IgD-negative memory B cell (primary cell): Measurements from ENCODE around the gene PDE3A. TPM values are rescaled to one million over a fixed set of nuclear protein-coding genes. Genes with fewer than 3 reads are reported as not detected.

Experiments
- H3K27ac Mint-ChIP-seq, 3 donors: one replicate each; pipeline ENCODE4 v1.8.0; 2020 to 2022; ENCODE audit warnings: mild to moderate bottlenecking in 3 of 3, mixed read lengths in 3 of 3, moderate library complexity in 1 of 3
- H3K27me3 Mint-ChIP-seq: one replicate; pipeline ENCODE4 v1.8.0; 2021; ENCODE audit warnings: mixed read lengths
- H3K36me3 Mint-ChIP-seq: one replicate; pipeline ENCODE4 v1.8.0; 2020; ENCODE audit warnings: mild to moderate bottlenecking, mixed read lengths
- H3K4me1 Mint-ChIP-seq, 3 donors: one replicate each; pipeline ENCODE4 v1.8.0; 2020 to 2022; ENCODE audit warnings: mixed read lengths in 3 of 3, mild to moderate bottlenecking in 1 of 3
- H3K4me3 Mint-ChIP-seq, 4 donors: one replicate each; pipeline ENCODE4 v1.8.0; 2020 to 2022; ENCODE audit warnings: mild to moderate bottlenecking in 4 of 4, mixed read lengths in 4 of 4, moderate library complexity in 3 of 4
- H3K9me3 Mint-ChIP-seq, 3 donors: one replicate each; pipeline ENCODE4 v1.8.0; 2020 to 2021; ENCODE audit warnings: mixed read lengths in 3 of 3, mild to moderate bottlenecking in 1 of 3
- polyA plus RNA-seq: library from polyadenylated mRNA; unstranded; fragments of 300-500 nt; fragmentation: Illumina TruSeq; gene quantifications from one replicate; pipeline ENCODE4 v1.2.3, GENCODE V29; 2021

PDE3A gene
- polyA plus RNA-seq, 1 donor from 2014 or later, result not detected

GRCh38 chr12:20616093-20616492 is 247.8 kb downstream of the PDE3A start:
- Mint-ChIP-seq H3K27me3 (no peaks in the 10 kb centered on the region), H3K9me3 (peaks cover 0 to 1% (median 0%) of the 10 kb centered on the region in 3 donors), H3K36me3 (no peaks in the 10 kb centered on the region), H3K4me3 (no peak overlapping the region), H3K4me1 (no peaks in the 10 kb centered on the region), H3K27ac (no peak overlapping the region)

GRCh38 chr12:20620261-20620660 is 251.9 kb downstream of the PDE3A start:
- no peak overlapping the region for H3K27ac Mint-ChIP-seq
- H3K27me3 Mint-ChIP-seq, result no peaks in the 10 kb centered on the region
- peaks cover 0 to 5% (median 4%) of the 10 kb centered on the region in 3 donors for H3K9me3 Mint-ChIP-seq
- H3K4me3 Mint-ChIP-seq, result no peak overlapping the region
- no peaks in the 10 kb centered on the region for H3K36me3 Mint-ChIP-seq
- H3K4me1 Mint-ChIP-seq, result no peaks in the 10 kb centered on the region

GRCh38 chr12:20624718-20625117 is 256.4 kb downstream of the PDE3A start:
- Mint-ChIP-seq H3K27me3 (no peaks in the 10 kb centered on the region), H3K4me3 (no peak overlapping the region), H3K36me3 (no peaks in the 10 kb centered on the region), H3K4me1 (no peaks in the 10 kb centered on the region), H3K27ac (no peak overlapping the region), H3K9me3 (peaks cover 0 to 5% (median 4%) of the 10 kb centered on the region in 3 donors)

- Mint-ChIP-seq H3K27ac (no peak overlapping the region), H3K9me3 (peaks cover 0 to 5% (median 4%) of the 10 kb centered on the region in 3 donors), H3K4me1 (no peaks in the 10 kb centered on the region), H3K36me3 (no peaks in the 10 kb centered on the region), H3K27me3 (no peaks in the 10 kb centered on the region), H3K4me3 (no peak overlapping the region)
Measured at GRCh38 chr12:20625531-20625930, 257.2 kb downstream of the PDE3A start.

GRCh38 chr12:20627001-20627588 is 258.8 kb downstream of the PDE3A start:
- Mint-ChIP-seq H3K9me3 (peaks cover 0 to 4% (median 3%) of the 10 kb centered on the region in 3 donors), H3K27me3 (no peaks in the 10 kb centered on the region), H3K36me3 (no peaks in the 10 kb centered on the region), H3K27ac (no peak overlapping the region), H3K4me1 (no peaks in the 10 kb centered on the region), H3K4me3 (no peak overlapping the region)

GRCh38 chr12:20628226-20628787 is 260.0 kb downstream of the PDE3A start:
- H3K27ac Mint-ChIP-seq, result no peak overlapping the region

GRCh38 chr12:20628999-20629398 is 260.7 kb downstream of the PDE3A start:
- H3K27ac Mint-ChIP-seq, result no peak overlapping the region
- no peaks in the 10 kb centered on the region for H3K4me1 Mint-ChIP-seq
- no peak overlapping the region for H3K4me3 Mint-ChIP-seq
- H3K27me3 Mint-ChIP-seq, result no peaks in the 10 kb centered on the region
- no peaks in the 10 kb centered on the region for H3K36me3 Mint-ChIP-seq
- H3K9me3 Mint-ChIP-seq, result no peaks in the 10 kb centered on the region

More at GRCh38 chr12:20628226-20628787, 260.0 kb downstream of the PDE3A start:
- Mint-ChIP-seq H3K9me3 (peaks cover 0 to under 1% (median 0%) of the 10 kb centered on the region in 3 donors), H3K4me3 (no peak overlapping the region), H3K27me3 (no peaks in the 10 kb centered on the region), H3K4me1 (no peaks in the 10 kb centered on the region), H3K36me3 (no peaks in the 10 kb centered on the region)

- Mint-ChIP-seq H3K4me1 (no peaks in the 10 kb centered on the region), H3K9me3 (no peaks in the 10 kb centered on the region), H3K4me3 (no peak overlapping the region), H3K27me3 (no peaks in the 10 kb centered on the region), H3K27ac (no peak overlapping the region), H3K36me3 (no peaks in the 10 kb centered on the region)
Measured at GRCh38 chr12:20629414-20630156, 261.2 kb downstream of the PDE3A start.

- no peaks in the 10 kb centered on the region for H3K4me1 Mint-ChIP-seq
- no peak overlapping the region for H3K27ac Mint-ChIP-seq
- no peaks in the 10 kb centered on the region for H3K9me3 Mint-ChIP-seq
- H3K36me3 Mint-ChIP-seq, result no peaks in the 10 kb centered on the region
- no peak overlapping the region for H3K4me3 Mint-ChIP-seq
- no peaks in the 10 kb centered on the region for H3K27me3 Mint-ChIP-seq
Measured at GRCh38 chr12:20631711-20632110, 263.4 kb downstream of the PDE3A start.

- no peaks in the 10 kb centered on the region for H3K27me3 Mint-ChIP-seq
- no peaks in the 10 kb centered on the region for H3K9me3 Mint-ChIP-seq
- no peak overlapping the region for H3K4me3 Mint-ChIP-seq
- no peaks in the 10 kb centered on the region for H3K4me1 Mint-ChIP-seq
- no peak overlapping the region for H3K27ac Mint-ChIP-seq
- no peaks in the 10 kb centered on the region for H3K36me3 Mint-ChIP-seq
Measured at GRCh38 chr12:20641106-20641505, 272.8 kb downstream of the PDE3A start.

GRCh38 chr12:20643822-20644221 is 275.5 kb downstream of the PDE3A start:
- no peaks in the 10 kb centered on the region for H3K9me3 Mint-ChIP-seq

GRCh38 chr12:20646239-20646827 is 278.0 kb downstream of the PDE3A start:
- H3K9me3 Mint-ChIP-seq, result no peaks in the 10 kb centered on the region
- H3K27ac Mint-ChIP-seq, result no peak overlapping the region
- no peaks in the 10 kb centered on the region for H3K36me3 Mint-ChIP-seq
- H3K4me1 Mint-ChIP-seq, result no peaks in the 10 kb centered on the region
- no peak overlapping the region for H3K4me3 Mint-ChIP-seq
- no peaks in the 10 kb centered on the region for H3K27me3 Mint-ChIP-seq

More at GRCh38 chr12:20643822-20644221, 275.5 kb downstream of the PDE3A start:
- no peak overlapping the region for H3K4me3 Mint-ChIP-seq
- H3K36me3 Mint-ChIP-seq, result no peaks in the 10 kb centered on the region
- no peaks in the 10 kb centered on the region for H3K27me3 Mint-ChIP-seq
- no peak overlapping the region for H3K27ac Mint-ChIP-seq
- no peaks in the 10 kb centered on the region for H3K4me1 Mint-ChIP-seq

- no peaks in the 10 kb centered on the region for H3K27me3 Mint-ChIP-seq
- no peak overlapping the region for H3K4me3 Mint-ChIP-seq
- H3K9me3 Mint-ChIP-seq, result peaks cover 0 to 4% (median 0%) of the 10 kb centered on the region in 3 donors
- no peaks in the 10 kb centered on the region for H3K4me1 Mint-ChIP-seq
- H3K27ac Mint-ChIP-seq, result no peak overlapping the region
- H3K36me3 Mint-ChIP-seq, result no peaks in the 10 kb centered on the region
Measured at GRCh38 chr12:20653871-20654270, 285.5 kb downstream of the PDE3A start.

- Mint-ChIP-seq H3K36me3 (no peaks in the 10 kb centered on the region), H3K4me3 (no peak overlapping the region), H3K27ac (no peak overlapping the region), H3K27me3 (no peaks in the 10 kb centered on the region), H3K9me3 (peaks cover 4 to 7% (median 6%) of the 10 kb centered on the region in 3 donors), H3K4me1 (no peaks in the 10 kb centered on the region)
Measured at GRCh38 chr12:20656600-20656999, 288.3 kb downstream of the PDE3A start.

- Mint-ChIP-seq H3K4me1 (no peaks in the 10 kb centered on the region), H3K36me3 (no peaks in the 10 kb centered on the region), H3K9me3 (peaks cover 6 to 11% (median 7%) of the 10 kb centered on the region in 3 donors), H3K27ac (no peak overlapping the region), H3K4me3 (no peak overlapping the region), H3K27me3 (no peaks in the 10 kb centered on the region)
Measured at GRCh38 chr12:20657496-20657895, 289.2 kb downstream of the PDE3A start.
